Activated CD8-positive, alpha-beta T cell treated with anti-CD3 and anti-CD28 coated beads, Interleukin-2, amount 10 ng/mL, durations not matched to agents 7 days and 5 days (primary cell): ENCODE measurements around the gene METRNL. TPM values are rescaled to one million over a fixed set of nuclear protein-coding genes. Genes with fewer than 3 reads are reported as not detected.
A peak's percentile ranks its signal among the peaks of the same experiment; 100 is the strongest.

Source experiments
- ATAC-seq: fragments of 150-1000 bp; cut with Tn5 transposase; one replicate; pipeline ENCODE4 v1.10.0; 2021; ENCODE audit warnings: moderate library complexity
- CTCF ChIA-PET: fragments of 350-600 bp; sonication (Branson Sonifier 250); formaldehyde crosslinking; loops from one replicate; lab custom pipeline; 2021; ENCODE audit warnings: antibody characterized with exemption; lab: Charles Lee
- POLR2A ChIA-PET: fragments of 350-600 bp; sonication (Branson Sonifier 250); formaldehyde crosslinking; loops from one replicate; lab custom pipeline; 2021; ENCODE audit warnings: antibody characterized with exemption; lab: Charles Lee
- DNase-seq: peaks from one replicate; pipeline ENCODE4 v3.0.0-alpha.2; 2020
- H3K27ac Mint-ChIP-seq: one replicate; pipeline ENCODE4 v1.8.0; 2021; ENCODE audit warnings: mild to moderate bottlenecking, mixed read lengths
- H3K27me3 Mint-ChIP-seq: one replicate; pipeline ENCODE4 v1.8.0; 2021; ENCODE audit warnings: low read depth, mixed read lengths
- H3K36me3 Mint-ChIP-seq: one replicate; pipeline ENCODE4 v1.8.0; 2021; ENCODE audit warnings: low read depth, mixed read lengths
- H3K4me1 Mint-ChIP-seq: one replicate; pipeline ENCODE4 v1.8.0; 2021; ENCODE audit warnings: low read depth, mixed read lengths
- H3K4me3 Mint-ChIP-seq: one replicate; pipeline ENCODE4 v1.8.0; 2021; ENCODE audit warnings: mild to moderate bottlenecking, mixed read lengths
- H3K9me3 Mint-ChIP-seq: one replicate; pipeline ENCODE4 v1.8.0; 2022; ENCODE audit warnings: mixed read lengths; ENCODE audit not compliant: insufficient read depth
- total RNA-seq, 2 experiments: library from RNA; stranded (reverse); gene quantifications; one replicate each; pipeline ENCODE4 v1.2.3, GENCODE V29; 2021

METRNL gene
- total RNA-seq, 2 experiments from 2014 or later = 3.0 to 4.8 TPM

GRCh38 chr17:83100220-83100852 lies 20.9 kb downstream of the METRNL start:
- POLR2A ChIA-PET = no interaction called here

GRCh38 chr17:83100853-83101391 lies 21.5 kb downstream of the METRNL start:
- Mint-ChIP-seq H3K4me3 (no peak overlapping the region), H3K27ac (no peak overlapping the region), H3K9me3 (no peaks in the 10 kb centered on the region), H3K27me3 (peaks cover 14% of the 10 kb centered on the region), H3K36me3 (no peaks in the 10 kb centered on the region), H3K4me1 (peaks cover 11% of the 10 kb centered on the region)
- no peak for DNase-seq
- ChIA-PET POLR2A (no interaction called here), CTCF (no interaction called here)
- ATAC-seq = peak; percentile 53

More at GRCh38 chr17:83100220-83100852, 20.9 kb downstream of the METRNL start:
- DNase-seq (no peak), ATAC-seq (no peak)
- Mint-ChIP-seq H3K27me3 (peaks cover 14% of the 10 kb centered on the region), H3K9me3 (no peaks in the 10 kb centered on the region), H3K36me3 (no peaks in the 10 kb centered on the region), H3K27ac (no peak overlapping the region), H3K4me3 (no peak overlapping the region), H3K4me1 (peaks cover 11% of the 10 kb centered on the region)
- CTCF ChIA-PET = no interaction called here

GRCh38 chr17:83101805-83102480 lies 22.5 kb downstream of the METRNL start:
- Mint-ChIP-seq H3K27ac (no peak overlapping the region), H3K4me3 (no peak overlapping the region), H3K36me3 (no peaks in the 10 kb centered on the region), H3K27me3 (peaks cover 14% of the 10 kb centered on the region), H3K9me3 (no peaks in the 10 kb centered on the region), H3K4me1 (peaks cover 11% of the 10 kb centered on the region)
- DNase-seq (no peak), ATAC-seq (no peak)
- POLR2A ChIA-PET = no interaction called here
- CTCF ChIA-PET = interaction anchor here (1.0 kb wide), 1 partner anchor 116 kb away, joined by 3 read pairs; no protein-coding TSS in a partner anchor

GRCh38 chr17:83103200-83103942 lies 24.0 kb downstream of the METRNL start:
- H3K27me3 Mint-ChIP-seq = peaks cover 14% of the 10 kb centered on the region
- POLR2A ChIA-PET = no interaction called here
- no peaks in the 10 kb centered on the region for H3K36me3 Mint-ChIP-seq
- no peaks in the 10 kb centered on the region for H3K9me3 Mint-ChIP-seq
- no peak overlapping the region for H3K27ac Mint-ChIP-seq
- ATAC-seq (no peak), DNase-seq (no peak)
- H3K4me1 Mint-ChIP-seq = peaks cover 11% of the 10 kb centered on the region
- no peak overlapping the region for H3K4me3 Mint-ChIP-seq
- CTCF ChIA-PET = no interaction called here

GRCh38 chr17:83103943-83104311 lies 24.5 kb downstream of the METRNL start:
- no peak for DNase-seq
- Mint-ChIP-seq H3K27me3 (peaks cover 14% of the 10 kb centered on the region), H3K36me3 (no peaks in the 10 kb centered on the region), H3K27ac (no peak overlapping the region), H3K9me3 (no peaks in the 10 kb centered on the region), H3K4me3 (no peak overlapping the region), H3K4me1 (peaks cover 11% of the 10 kb centered on the region)
- ATAC-seq = no peak
- ChIA-PET CTCF (no interaction called here), POLR2A (no interaction called here)

GRCh38 chr17:83104577-83105505 lies 25.4 kb downstream of the METRNL start:
- H3K27me3 Mint-ChIP-seq = peaks cover 9% of the 10 kb centered on the region
- no peak for DNase-seq
- ChIA-PET CTCF (no interaction called here), POLR2A (no interaction called here)
- peaks cover 9% of the 10 kb centered on the region for H3K4me1 Mint-ChIP-seq
- no peaks in the 10 kb centered on the region for H3K36me3 Mint-ChIP-seq
- H3K4me3 Mint-ChIP-seq = no peak overlapping the region
- no peak overlapping the region for H3K27ac Mint-ChIP-seq
- no peaks in the 10 kb centered on the region for H3K9me3 Mint-ChIP-seq
- no peak for ATAC-seq

GRCh38 chr17:83105512-83105911 lies 26.1 kb downstream of the METRNL start:
- H3K4me1 Mint-ChIP-seq = peaks cover 7% of the 10 kb centered on the region
- H3K27me3 Mint-ChIP-seq = peaks cover 3% of the 10 kb centered on the region
- no peak overlapping the region for H3K4me3 Mint-ChIP-seq
- POLR2A ChIA-PET = no interaction called here
- no peak overlapping the region for H3K27ac Mint-ChIP-seq
- DNase-seq (no peak), ATAC-seq (no peak)
- no peaks in the 10 kb centered on the region for H3K9me3 Mint-ChIP-seq
- no peaks in the 10 kb centered on the region for H3K36me3 Mint-ChIP-seq
- CTCF ChIA-PET = no interaction called here

- ChIA-PET CTCF (no interaction called here), POLR2A (no interaction called here)
- Mint-ChIP-seq H3K27ac (no peak overlapping the region), H3K36me3 (no peaks in the 10 kb centered on the region), H3K4me3 (no peak overlapping the region), H3K9me3 (no peaks in the 10 kb centered on the region), H3K4me1 (peaks cover 2% of the 10 kb centered on the region), H3K27me3 (peaks cover 3% of the 10 kb centered on the region)
- no peak for DNase-seq
- no peak for ATAC-seq
Measured at GRCh38 chr17:83106056-83106588, 26.7 kb downstream of the METRNL start.

- H3K4me3 Mint-ChIP-seq = no peak overlapping the region
- H3K27me3 Mint-ChIP-seq = no peaks in the 10 kb centered on the region
- ChIA-PET CTCF (interaction anchor here (1.3 kb wide), 1 partner anchor 8 kb away, joined by 4 read pairs; no protein-coding TSS in a partner anchor), POLR2A (interaction anchor here (0.6 kb wide), 1 partner anchor 31 kb away, joined by 3 read pairs; no protein-coding TSS in a partner anchor)
- DNase-seq (no peak), ATAC-seq (no peak)
- H3K4me1 Mint-ChIP-seq = no peaks in the 10 kb centered on the region
- H3K27ac Mint-ChIP-seq = no peak overlapping the region
- H3K36me3 Mint-ChIP-seq = no peaks in the 10 kb centered on the region
- H3K9me3 Mint-ChIP-seq = no peaks in the 10 kb centered on the region
Measured at GRCh38 chr17:83106913-83107655, 27.7 kb downstream of the METRNL start.

GRCh38 chr17:83107656-83108048 lies 28.2 kb downstream of the METRNL start:
- H3K4me1 Mint-ChIP-seq = no peaks in the 10 kb centered on the region
- no peak for ATAC-seq
- H3K4me3 Mint-ChIP-seq = no peak overlapping the region
- ChIA-PET POLR2A (interaction anchor here (0.6 kb wide), 1 partner anchor 32 kb away, joined by 3 read pairs; no protein-coding TSS in a partner anchor), CTCF (interaction anchor here (1.3 kb wide), 1 partner anchor 8 kb away, joined by 4 read pairs; no protein-coding TSS in a partner anchor)
- DNase-seq = no peak
- H3K9me3 Mint-ChIP-seq = no peaks in the 10 kb centered on the region
- H3K27me3 Mint-ChIP-seq = no peaks in the 10 kb centered on the region
- no peak overlapping the region for H3K27ac Mint-ChIP-seq
- no peaks in the 10 kb centered on the region for H3K36me3 Mint-ChIP-seq
